Epithelial cell of alveolus of lung (primary cell): ENCODE results near the gene TRA2B. TPM values are rescaled to one million over a fixed set of nuclear protein-coding genes. Genes with fewer than 3 reads are reported as not detected.

Experiments used
- total RNA-seq: library from RNA; depleted of rRNA; stranded (reverse); fragments of >200 nt; gene quantifications from 2 replicates; pipeline ENCODE4 v1.2.1, GENCODE V29; 2015

The TRA2B gene
- total RNA-seq, result 100.0 and 150 TPM in 2 replicates

GRCh38 chr3:185937689-185938374, at the start of gene TRA2B:
TSS of gene TRA2B (minus strand) at chr3:185938014. CDS start at chr3:185937860, 154 bp downstream.

Other genes with a start within 250 kb of the TRA2B start
- gene IGF2BP2, start 113.0 kb downstream of the TRA2B start, total RNA-seq, result 50.7 and 61.2 TPM in 2 replicates
- 19.1 and 48.0 TPM in 2 replicates for gene ETV5, start 171.1 kb upstream of the TRA2B start, total RNA-seq